Erythroblast (primary cell): Measurements from ENCODE around the gene SP7.
A peak's percentile ranks its signal among the peaks of the same experiment; 100 is the strongest.
"Not testable (repeated sequence)": the region's sequence is repeated elsewhere in the genome, so short reads cannot be mapped to it uniquely, and the experiment has no call there.

Experiments
- DNase-seq, 2 experiments: peaks; one replicate each; lab custom pipeline; 2025; lab: John Stamatoyannopoulos, UW
- GATA1 ChIP-seq: IDR thresholded peaks from 2 replicates; pipeline ENCODE4 v1.6.1; 2011; ENCODE audit warnings: low read depth, mild to moderate bottlenecking, control low read depth, low read length, moderate library complexity
- POLR2A ChIP-seq: IDR thresholded peaks from 2 replicates; pipeline ENCODE4 v1.6.1; 2011; ENCODE audit warnings: mild to moderate bottlenecking, low read length

The SP7 gene

GRCh38 chr12:53336181-53336681, at the start of gene SP7:
Gene SP7 (minus strand): TSS chr12:53336354. CDS start chr12:53335646, 708 bp downstream.
- TF ChIP-seq POLR2A (no peak), GATA1 (no peak)
- no peak for DNase-seq

GRCh38 chr12:53383258-53383657, 47.1 kb upstream of the SP7 start:
- TF ChIP-seq GATA1 (no peak), POLR2A (no peak)
- DNase-seq: no peak

- peak; percentile 75 to 79 for DNase-seq
- TF ChIP-seq GATA1 (no peak), POLR2A (no peak)
Observed at GRCh38 chr12:53381731-53382630, 45.8 kb upstream of the SP7 start.

GRCh38 chr12:53380794-53381730, 44.9 kb upstream of the SP7 start:
- peak in 1 of 2 experiments; percentile 44 for DNase-seq
- TF ChIP-seq POLR2A (no peak), GATA1 (no peak)

- no peak for TF ChIP-seq GATA1
- TF ChIP-seq POLR2A: no peak
- DNase-seq: peak; percentile 96 to 97
Observed at GRCh38 chr12:53380104-53380793, 44.1 kb upstream of the SP7 start, which contains the start of gene SP1. Gene SP1 (plus strand): TSS chr12:53380176. CDS start chr12:53380292, 116 bp downstream.

- TF ChIP-seq GATA1: no peak
- peak; percentile 96 for TF ChIP-seq POLR2A
- peak; percentile 100 for DNase-seq
Observed at GRCh38 chr12:53379389-53380103, 43.4 kb upstream of the SP7 start.

GRCh38 chr12:53378724-53379388, 42.7 kb upstream of the SP7 start:
- TF ChIP-seq POLR2A (no peak), GATA1 (no peak)
- peak in 1 of 2 experiments; percentile 62 for DNase-seq

GRCh38 chr12:53378222-53378621, 42.1 kb upstream of the SP7 start:
- TF ChIP-seq POLR2A (no peak), GATA1 (no peak)
- no peak for DNase-seq

GRCh38 chr12:53376747-53377146, 40.6 kb upstream of the SP7 start:
- no peak for DNase-seq
- TF ChIP-seq GATA1: no peak
- TF ChIP-seq POLR2A: no peak

- not testable (repeated sequence) for DNase-seq
Observed at GRCh38 chr12:53374277-53374676, 38.1 kb upstream of the SP7 start.

GRCh38 chr12:53373554-53374133, 37.5 kb upstream of the SP7 start:
- not testable (repeated sequence) for DNase-seq

- DNase-seq: peak in 1 of 2 experiments; percentile 32
- TF ChIP-seq GATA1 (no peak), POLR2A (no peak)
Observed at GRCh38 chr12:53365245-53365904, 29.2 kb upstream of the SP7 start.

- DNase-seq: not testable (repeated sequence)
Observed at GRCh38 chr12:53361638-53362037, 25.5 kb upstream of the SP7 start.
